HG02763 (cell line): ENCODE data around the gene SERPINB8.
A peak's percentile ranks its signal among the peaks of the same experiment; 100 is the strongest.

Experiments used
- ATAC-seq: cut with Tn5 transposase; IDR thresholded peaks from one replicate; pipeline ENCODE4 v1.9.1; 2021; ENCODE audit warnings: mild to moderate bottlenecking, moderate library complexity; ENCODE audit not compliant: unreplicated experiment

Gene SERPINB8

DNA sequence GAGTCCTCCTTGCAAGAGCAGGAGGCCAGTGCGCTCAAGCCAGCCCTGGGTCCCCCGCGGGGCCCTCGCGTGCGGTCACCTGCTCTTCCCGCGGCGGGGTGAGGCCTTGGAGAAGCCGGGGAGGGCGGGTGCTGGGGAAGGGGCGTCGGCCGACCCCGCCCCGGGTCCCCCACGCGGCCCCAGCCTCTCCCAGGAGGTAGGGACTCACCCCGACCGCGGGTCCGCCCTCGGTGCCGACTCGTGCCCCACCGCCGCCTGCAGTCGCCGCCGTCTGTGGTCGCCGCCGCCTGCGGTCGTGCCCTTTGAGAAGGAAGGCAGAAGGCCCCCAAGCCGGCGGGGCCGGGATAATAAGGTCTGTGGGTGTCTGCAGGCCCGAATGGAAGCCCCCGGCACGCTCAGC lies 32.7 kb downstream of the SERPINB8 start:
- ATAC-seq: no peak

- ATAC-seq: no peak
These were observed 39.4 kb downstream of the SERPINB8 start for GRCh38 chr18:64009305-64009704.

GRCh38 chr18:64011513-64011912 lies 41.6 kb downstream of the SERPINB8 start:
- no peak for ATAC-seq

- ATAC-seq: no peak
These were observed 48.0 kb downstream of the SERPINB8 start for GRCh38 chr18:64017870-64018269.

GRCh38 chr18:64019922-64020756 lies 50.3 kb downstream of the SERPINB8 start:
- ATAC-seq: no peak

- no peak for ATAC-seq
These were observed 56.5 kb downstream of the SERPINB8 start for GRCh38 chr18:64026350-64026749.

GRCh38 chr18:64027931-64028695 lies 58.2 kb downstream of the SERPINB8 start:
- peak; percentile 78 for ATAC-seq

- ATAC-seq: no peak
These were observed 59.2 kb downstream of the SERPINB8 start for GRCh38 chr18:64029096-64029495.

GRCh38 chr18:64031411-64031810 lies 61.5 kb downstream of the SERPINB8 start:
- no peak for ATAC-seq

DNA sequence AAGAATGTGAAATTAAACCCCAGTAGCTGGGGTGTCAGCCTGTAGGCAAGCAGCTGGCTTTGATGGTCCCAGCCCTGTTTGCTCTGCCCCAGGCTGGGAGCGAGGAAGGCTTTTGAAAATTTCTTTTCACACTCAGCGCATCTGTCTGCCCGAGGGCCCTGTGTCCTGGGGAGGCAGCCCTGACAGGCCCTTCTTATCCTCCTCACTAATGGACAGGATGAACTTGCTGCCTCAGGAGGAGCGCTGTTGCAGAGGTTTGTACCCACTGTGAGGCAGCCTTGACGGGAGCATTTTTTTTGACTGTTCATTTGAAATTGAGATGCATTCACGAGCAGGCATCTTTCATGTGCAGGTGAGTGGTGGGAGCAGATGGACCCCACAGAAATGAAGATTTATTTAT lies 62.4 kb downstream of the SERPINB8 start:
- ATAC-seq: no peak

GRCh38 chr18:64037812-64038414 lies 68.0 kb downstream of the SERPINB8 start:
- peak; percentile 59 for ATAC-seq
